ENCODE results near the gene EPS15. TPM values are rescaled to one million over a fixed set of nuclear protein-coding genes. Genes with fewer than 3 reads are reported as not detected.

EPS15 gene
- total RNA-seq, 1 experiment from 2014 or later: 26.3 TPM

GRCh38 chr1:51473331-51474115, 45.5 kb downstream of the EPS15 start:
- no peak overlapping the region for H2AFZ ChIP-seq (ENCODE audit: low read length)
- CTCF ChIA-PET: no interaction called here

GRCh38 chr1:51472359-51472758, 46.7 kb downstream of the EPS15 start:
- intact Hi-C loops (cut with micrococcal nuclease): no loop called here
- Histone ChIP-seq H3K9me2 (replicated peaks; ENCODE audit: low read length) (no peaks in the 10 kb centered on the region), H2AFZ (ENCODE audit: low read length) (no peak overlapping the region), H3K4me3 (ENCODE audit: low read length) (no peak overlapping the region), H3K9me3 (ENCODE audit: low read length) (no peaks in the 10 kb centered on the region), H4K20me1 (ENCODE audit: low read length) (no peaks in the 10 kb centered on the region), H3K36me3 (ENCODE audit: low read depth, low read length) (peaks cover 6% of the 10 kb centered on the region; the same call in 1 of the 2 replicates), H3K4me2 (ENCODE audit: low read length) (no peak overlapping the region), H3K9ac (ENCODE audit: low read length) (no peak overlapping the region), H3K4me1 (ENCODE audit: insufficient read depth, low read length) (no peaks in the 10 kb centered on the region), H3K27me3 (ENCODE audit: low read length) (no peaks in the 10 kb centered on the region), H3K79me2 (ENCODE audit: low read length) (no peaks in the 10 kb centered on the region), H3F3A (ENCODE audit: low read length, unreplicated experiment) (no peaks in the 10 kb centered on the region), H3K27ac (ENCODE audit: low read length) (no peak overlapping the region)
- ATAC-seq (no peak), DNase-seq (no peak)
- TF ChIP-seq EZH2 (IDR thresholded peaks at IDR 0.05; ENCODE audit: low read length, unreplicated experiment) (no peak), CTCF (conservative IDR thresholded peaks at IDR 0.05; ENCODE audit: low read depth, low read length) (no peak), EZH2phosphoT487 (IDR thresholded peaks at IDR 0.05; ENCODE audit: borderline replicate concordance, low read length) (no peak)
- ChIA-PET POLR2A (ENCODE audit: unreplicated experiment) (no interaction called here), CTCF (no interaction called here)
- no TSS peak for BruUV-seq (replicated peaks)

More at GRCh38 chr1:51473331-51474115, 45.5 kb downstream of the EPS15 start:
- Histone ChIP-seq H3K9ac (ENCODE audit: low read length) (no peak overlapping the region), H3K27ac (ENCODE audit: low read length) (no peak overlapping the region), H3F3A (ENCODE audit: low read length, unreplicated experiment) (no peaks in the 10 kb centered on the region), H3K4me2 (ENCODE audit: low read length) (no peak overlapping the region), H3K27me3 (ENCODE audit: low read length) (no peaks in the 10 kb centered on the region), H3K9me2 (replicated peaks; ENCODE audit: low read length) (no peaks in the 10 kb centered on the region), H3K4me1 (ENCODE audit: insufficient read depth, low read length) (no peaks in the 10 kb centered on the region), H3K9me3 (ENCODE audit: low read length) (no peaks in the 10 kb centered on the region), H3K79me2 (ENCODE audit: low read length) (no peaks in the 10 kb centered on the region), H3K4me3 (ENCODE audit: low read length) (no peak overlapping the region), H3K36me3 (ENCODE audit: low read depth, low read length) (peaks cover 6% of the 10 kb centered on the region; the same call in 1 of the 2 replicates), H4K20me1 (ENCODE audit: low read length) (no peaks in the 10 kb centered on the region)
- intact Hi-C loops (cut with micrococcal nuclease): no loop called here
- ATAC-seq (no peak), DNase-seq (no peak)
- BruUV-seq (replicated peaks): no TSS peak
- POLR2A ChIA-PET (ENCODE audit: unreplicated experiment): interaction anchor here (0.5 to 0.6 kb wide), 2 partner anchors 138 to 152 kb away, joined by 3 to 8 read pairs; no protein-coding TSS in a partner anchor
- TF ChIP-seq EZH2phosphoT487 (IDR thresholded peaks at IDR 0.05; ENCODE audit: borderline replicate concordance, low read length) (no peak), EZH2 (IDR thresholded peaks at IDR 0.05; ENCODE audit: low read length, unreplicated experiment) (no peak), CTCF (conservative IDR thresholded peaks at IDR 0.05; ENCODE audit: low read depth, low read length) (no peak)

- no peak for DNase-seq
- H3K27me3 ChIP-seq (ENCODE audit: low read length): no peaks in the 10 kb centered on the region
- H3K9me3 ChIP-seq (ENCODE audit: low read length): no peaks in the 10 kb centered on the region
- no peak overlapping the region for H3K4me3 ChIP-seq (ENCODE audit: low read length)
- no peaks in the 10 kb centered on the region for H4K20me1 ChIP-seq (ENCODE audit: low read length)
- H3K27ac ChIP-seq (ENCODE audit: low read length): no peak overlapping the region
- no peak for ATAC-seq
- no peak overlapping the region for H3K9ac ChIP-seq (ENCODE audit: low read length)
- H2AFZ ChIP-seq (ENCODE audit: low read length): no peak overlapping the region
- H3F3A ChIP-seq (ENCODE audit: low read length, unreplicated experiment): no peaks in the 10 kb centered on the region
- no TSS peak for BruUV-seq (replicated peaks)
- intact Hi-C loops (cut with micrococcal nuclease): no loop called here
- ChIA-PET POLR2A (ENCODE audit: unreplicated experiment) (no interaction called here), CTCF (no interaction called here)
- H3K9me2 ChIP-seq (replicated peaks; ENCODE audit: low read length): no peaks in the 10 kb centered on the region
- H3K4me1 ChIP-seq (ENCODE audit: insufficient read depth, low read length): no peaks in the 10 kb centered on the region
- H3K4me2 ChIP-seq (ENCODE audit: low read length): no peak overlapping the region
- TF ChIP-seq EZH2 (IDR thresholded peaks at IDR 0.05; ENCODE audit: low read length, unreplicated experiment): no peak
- TF ChIP-seq CTCF (conservative IDR thresholded peaks at IDR 0.05; ENCODE audit: low read depth, low read length): no peak
- no peak for TF ChIP-seq EZH2phosphoT487 (IDR thresholded peaks at IDR 0.05; ENCODE audit: borderline replicate concordance, low read length)
- no peaks in the 10 kb centered on the region for H3K79me2 ChIP-seq (ENCODE audit: low read length)
- peaks cover 9% of the 10 kb centered on the region; the same call in 1 of the 2 replicates for H3K36me3 ChIP-seq (ENCODE audit: low read depth, low read length)
These were observed 49.5 kb downstream of the EPS15 start for GRCh38 chr1:51469518-51469917.
